ENCODE results near the gene MYEF2. TPM values are rescaled to one million over a fixed set of nuclear protein-coding genes. Genes with fewer than 3 reads are reported as not detected.

The MYEF2 gene
- total RNA-seq, 1 donor from 2014 or later = 140 TPM

GRCh38 chr15:48186271-48186670 is 8.2 kb upstream of the MYEF2 start:
- Mint-ChIP-seq H3K36me3 (no peaks in the 10 kb centered on the region), H3K27me3 (ENCODE audit: insufficient read depth, low read depth) (no peaks in the 10 kb centered on the region), H3K9me3 (no peaks in the 10 kb centered on the region), H3K4me3 (no peak overlapping the region), H3K4me1 (peaks cover 5% of the 10 kb centered on the region), H3K27ac (no peak overlapping the region)
- no peak overlapping the region for H3K4me3 ChIP-seq
- no peak overlapping the region for H3K4me2 ChIP-seq
- no peaks in the 10 kb centered on the region for H3K9me3 ChIP-seq (ENCODE audit: low read depth)
- DNase-seq (ENCODE audit: low spot score) = no peak
- H2AFZ ChIP-seq (replicated peaks) = no peak overlapping the region
- H3K36me3 ChIP-seq = no peaks in the 10 kb centered on the region
- no peak overlapping the region for H3K9ac ChIP-seq
- TF ChIP-seq EZH2phosphoT487 (IDR thresholded peaks at IDR 0.05) (no peak), EZH2 (IDR thresholded peaks at IDR 0.05) (no peak)
- TF ChIP-seq, protein P1, sequence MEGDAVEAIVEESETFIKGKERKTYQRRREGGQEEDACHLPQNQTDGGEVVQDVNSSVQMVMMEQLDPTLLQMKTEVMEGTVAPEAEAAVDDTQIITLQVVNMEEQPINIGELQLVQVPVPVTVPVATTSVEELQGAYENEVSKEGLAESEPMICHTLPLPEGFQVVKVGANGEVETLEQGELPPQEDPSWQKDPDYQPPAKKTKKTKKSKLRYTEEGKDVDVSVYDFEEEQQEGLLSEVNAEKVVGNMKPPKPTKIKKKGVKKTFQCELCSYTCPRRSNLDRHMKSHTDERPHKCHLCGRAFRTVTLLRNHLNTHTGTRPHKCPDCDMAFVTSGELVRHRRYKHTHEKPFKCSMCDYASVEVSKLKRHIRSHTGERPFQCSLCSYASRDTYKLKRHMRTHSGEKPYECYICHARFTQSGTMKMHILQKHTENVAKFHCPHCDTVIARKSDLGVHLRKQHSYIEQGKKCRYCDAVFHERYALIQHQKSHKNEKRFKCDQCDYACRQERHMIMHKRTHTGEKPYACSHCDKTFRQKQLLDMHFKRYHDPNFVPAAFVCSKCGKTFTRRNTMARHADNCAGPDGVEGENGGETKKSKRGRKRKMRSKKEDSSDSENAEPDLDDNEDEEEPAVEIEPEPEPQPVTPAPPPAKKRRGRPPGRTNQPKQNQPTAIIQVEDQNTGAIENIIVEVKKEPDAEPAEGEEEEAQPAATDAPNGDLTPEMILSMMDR (IDR thresholded peaks at IDR 0.05) = no peak
- no peak overlapping the region for H3K27ac ChIP-seq
- H3K27me3 ChIP-seq = peaks cover 3% of the 10 kb centered on the region
- peaks cover 3% of the 10 kb centered on the region for H3K4me1 ChIP-seq
- H3F3A ChIP-seq (ENCODE audit: low read depth) = no peaks in the 10 kb centered on the region
- no peaks in the 10 kb centered on the region for H3K79me2 ChIP-seq (ENCODE audit: low read depth)
- H4K20me1 ChIP-seq (ENCODE audit: low read depth) = peaks cover 3% of the 10 kb centered on the region

- Histone ChIP-seq H3F3A (ENCODE audit: low read depth) (no peaks in the 10 kb centered on the region), H3K4me1 (no peaks in the 10 kb centered on the region), H3K27ac (no peak overlapping the region), H3K4me3 (no peak overlapping the region), H3K9ac (no peak overlapping the region), H3K27me3 (no peaks in the 10 kb centered on the region), H3K4me2 (no peak overlapping the region), H4K20me1 (ENCODE audit: low read depth) (no peaks in the 10 kb centered on the region), H2AFZ (replicated peaks) (no peak overlapping the region), H3K9me3 (ENCODE audit: low read depth) (no peaks in the 10 kb centered on the region), H3K79me2 (ENCODE audit: low read depth) (no peaks in the 10 kb centered on the region), H3K36me3 (no peaks in the 10 kb centered on the region)
- TF ChIP-seq EZH2phosphoT487 (IDR thresholded peaks at IDR 0.05) (no peak), EZH2 (IDR thresholded peaks at IDR 0.05) (no peak)
- TF ChIP-seq, protein P1 (IDR thresholded peaks at IDR 0.05) = no peak
- DNase-seq (ENCODE audit: low spot score) = no peak
- Mint-ChIP-seq H3K27ac (no peak overlapping the region), H3K4me3 (no peak overlapping the region), H3K4me1 (no peaks in the 10 kb centered on the region), H3K27me3 (ENCODE audit: insufficient read depth, low read depth) (no peaks in the 10 kb centered on the region), H3K36me3 (no peaks in the 10 kb centered on the region), H3K9me3 (no peaks in the 10 kb centered on the region)
Measured at GRCh38 chr15:48185529-48185928, 7.4 kb upstream of the MYEF2 start.

DNA sequence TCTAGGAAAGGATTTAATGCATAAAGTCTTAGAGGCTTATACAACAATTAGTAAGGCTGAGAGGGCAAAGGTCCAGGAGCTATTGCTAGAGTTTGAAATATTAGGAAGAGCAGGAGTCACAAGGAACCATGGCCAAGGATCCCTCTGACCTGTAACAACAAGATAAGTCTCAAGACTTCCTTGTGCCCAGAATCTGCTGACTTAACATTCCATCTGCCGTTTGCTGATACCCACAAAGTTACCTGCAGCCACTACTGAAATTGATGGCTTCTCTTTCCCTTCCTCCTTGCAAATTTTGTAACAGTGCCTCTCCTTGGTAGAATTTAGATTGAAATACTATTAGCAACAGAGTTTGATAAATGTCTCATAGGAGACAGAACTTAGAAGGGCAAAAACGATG is 4.7 kb upstream of the MYEF2 start:
- peaks cover 5% of the 10 kb centered on the region for H3K4me1 ChIP-seq
- H3K4me3 Mint-ChIP-seq = no peak overlapping the region
- DNase-seq (ENCODE audit: low spot score) = no peak
- H3K36me3 ChIP-seq = no peaks in the 10 kb centered on the region
- H3K79me2 ChIP-seq (ENCODE audit: low read depth) = peaks cover 3% of the 10 kb centered on the region
- H3K27me3 Mint-ChIP-seq (ENCODE audit: insufficient read depth, low read depth) = peaks cover 5% of the 10 kb centered on the region
- peaks cover 13% of the 10 kb centered on the region for H3F3A ChIP-seq (ENCODE audit: low read depth)
- H2AFZ ChIP-seq (replicated peaks) = peak overlapping the region; percentile 45
- no peak overlapping the region for H3K4me2 ChIP-seq
- H4K20me1 ChIP-seq (ENCODE audit: low read depth) = no peaks in the 10 kb centered on the region
- no peak overlapping the region for H3K4me3 ChIP-seq
- no peaks in the 10 kb centered on the region for H3K36me3 Mint-ChIP-seq
- H3K27ac Mint-ChIP-seq = no peak overlapping the region
- no peak overlapping the region for H3K27ac ChIP-seq
- TF ChIP-seq EZH2 (IDR thresholded peaks at IDR 0.05) (no peak), EZH2phosphoT487 (IDR thresholded peaks at IDR 0.05) (no peak)
- TF ChIP-seq, protein P1 (IDR thresholded peaks at IDR 0.05) = no peak
- H3K9ac ChIP-seq = no peak overlapping the region
- H3K27me3 ChIP-seq = no peaks in the 10 kb centered on the region
- no peaks in the 10 kb centered on the region for H3K9me3 Mint-ChIP-seq
- no peaks in the 10 kb centered on the region for H3K9me3 ChIP-seq (ENCODE audit: low read depth)
- H3K4me1 Mint-ChIP-seq = peaks cover 8% of the 10 kb centered on the region

GRCh38 chr15:48178648-48178931 is 495 bp upstream of the MYEF2 start:
- peaks cover 23% of the 10 kb centered on the region for H3K4me1 Mint-ChIP-seq
- peaks cover 7% of the 10 kb centered on the region for H3K27me3 Mint-ChIP-seq (ENCODE audit: insufficient read depth, low read depth)
- H3K4me3 ChIP-seq = peak overlapping the region; percentile 92
- H3K27ac ChIP-seq = no peak overlapping the region
- H3K36me3 ChIP-seq = no peaks in the 10 kb centered on the region
- H3K27ac Mint-ChIP-seq = peak overlapping the region; percentile 63
- peaks cover 28% of the 10 kb centered on the region for H3K36me3 Mint-ChIP-seq
- TF ChIP-seq EZH2phosphoT487 (IDR thresholded peaks at IDR 0.05) (no peak), EZH2 (IDR thresholded peaks at IDR 0.05) (no peak)
- TF ChIP-seq, protein P1 (IDR thresholded peaks at IDR 0.05) = no peak
- H3K79me2 ChIP-seq (ENCODE audit: low read depth) = peaks cover 45% of the 10 kb centered on the region
- H3K4me2 ChIP-seq = peak overlapping the region; percentile 82
- DNase-seq (ENCODE audit: low spot score) = no peak
- H3K9me3 ChIP-seq (ENCODE audit: low read depth) = no peaks in the 10 kb centered on the region
- no peaks in the 10 kb centered on the region for H3K27me3 ChIP-seq
- peaks cover 38% of the 10 kb centered on the region for H4K20me1 ChIP-seq (ENCODE audit: low read depth)
- peaks cover 17% of the 10 kb centered on the region for H3F3A ChIP-seq (ENCODE audit: low read depth)
- H3K4me3 Mint-ChIP-seq = peak overlapping the region; percentile 84
- peak overlapping the region; percentile 92 for H3K9ac ChIP-seq
- H3K4me1 ChIP-seq = peaks cover 27% of the 10 kb centered on the region
- H3K9me3 Mint-ChIP-seq = peaks cover 16% of the 10 kb centered on the region
- peak overlapping the region; percentile 95 for H2AFZ ChIP-seq (replicated peaks)

Measured in neural progenitor cell (in vitro differentiated cells).